GM19452 (cell line): ENCODE measurements around the gene ALDOB.

Source experiments
- ATAC-seq: cut with Tn5 transposase; IDR thresholded peaks from one replicate; pipeline ENCODE4 v1.9.1; 2021; ENCODE audit not compliant: unreplicated experiment

The ALDOB gene

GRCh38 chr9:101435601-101436079 is at the start of gene ALDOB:
ALDOB (minus strand) TSS chr9:101435774; CDS start chr9:101430887, 4,887 bp downstream.
- ATAC-seq, result no peak

DNA sequence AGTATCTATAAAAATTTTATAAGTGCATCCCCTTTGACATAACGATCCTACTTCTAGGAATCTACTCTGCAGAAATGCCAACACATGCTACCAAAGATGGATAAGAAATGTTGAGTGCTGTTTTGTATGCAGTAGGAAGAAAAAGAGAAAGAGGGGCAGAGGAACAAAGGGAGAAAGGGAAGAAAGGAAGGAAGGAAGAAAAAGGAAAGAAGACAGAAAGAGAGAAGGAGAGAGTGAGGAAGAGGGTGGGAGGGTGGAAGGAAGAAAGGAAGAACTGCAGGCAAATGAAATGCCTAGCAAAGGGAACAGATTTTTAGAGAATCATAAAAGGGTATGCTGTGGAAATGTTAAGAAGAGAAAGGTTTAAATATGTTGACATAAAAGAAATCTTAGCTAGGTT is 48.5 kb upstream of the ALDOB start:
- no peak for ATAC-seq

- ATAC-seq, result no peak
These were observed 45.7 kb upstream of the ALDOB start for GRCh38 chr9:101481261-101481660.

DNA sequence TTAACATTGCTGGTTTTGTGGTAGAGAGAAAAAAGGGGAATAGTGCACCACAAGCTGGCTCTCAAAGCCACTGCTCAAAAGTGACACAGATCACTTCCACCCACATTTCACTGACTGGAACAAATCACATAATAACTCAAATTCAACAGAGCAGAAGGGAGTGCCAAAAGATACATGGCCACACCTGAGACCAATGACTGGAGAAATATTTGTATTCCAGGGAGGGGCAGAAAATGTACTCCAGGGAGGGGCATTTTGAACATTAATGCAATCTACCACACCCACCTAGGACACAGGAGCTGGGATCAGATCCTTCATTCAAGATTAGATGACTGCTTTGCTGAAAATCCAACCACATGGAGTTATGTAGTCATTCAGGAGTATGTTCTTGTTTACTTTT is 44.8 kb upstream of the ALDOB start:
- ATAC-seq, result no peak

- no peak for ATAC-seq
These were observed 43.9 kb upstream of the ALDOB start for GRCh38 chr9:101479338-101480030.

GRCh38 chr9:101478906-101479305 is 43.3 kb upstream of the ALDOB start:
- no peak for ATAC-seq

DNA sequence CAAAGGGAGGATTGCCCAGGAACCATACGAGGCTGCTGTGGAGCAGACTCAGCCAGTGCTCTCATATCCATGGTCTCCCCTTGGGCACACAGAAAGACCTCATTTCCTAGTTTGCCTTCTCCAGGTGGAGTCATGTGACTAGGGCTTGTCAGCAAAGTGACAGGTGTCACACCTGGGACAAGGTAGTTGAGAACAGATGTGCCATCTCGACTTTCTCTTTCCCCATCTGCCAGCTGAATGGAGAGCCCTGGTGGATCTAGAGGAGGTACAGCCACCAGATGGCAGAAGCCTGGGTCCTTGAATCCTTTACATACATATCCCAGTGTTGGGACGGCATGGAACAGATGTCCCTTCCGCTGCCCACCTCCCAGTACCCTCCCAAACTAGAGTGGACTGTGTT is 42.9 kb upstream of the ALDOB start:
- no peak for ATAC-seq

DNA sequence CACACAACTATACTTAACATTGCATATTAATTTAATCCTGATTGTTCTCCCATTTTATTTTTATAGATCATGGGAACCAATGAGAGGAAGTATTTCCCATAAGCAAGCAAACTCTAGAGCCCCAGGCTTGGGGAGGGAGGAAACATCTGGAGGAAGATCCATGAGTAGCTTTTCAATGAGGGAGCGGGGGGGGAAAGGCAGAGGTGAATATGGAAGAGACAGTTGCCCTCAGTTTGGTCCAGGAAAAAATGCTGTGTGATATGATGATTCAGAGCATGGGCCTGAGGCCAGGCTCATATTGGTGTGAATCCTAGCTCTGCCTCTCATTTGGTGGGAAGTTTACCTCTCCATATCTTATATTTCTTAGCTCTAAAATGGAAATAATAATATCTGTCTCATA is 42.2 kb upstream of the ALDOB start:
- ATAC-seq, result no peak

DNA sequence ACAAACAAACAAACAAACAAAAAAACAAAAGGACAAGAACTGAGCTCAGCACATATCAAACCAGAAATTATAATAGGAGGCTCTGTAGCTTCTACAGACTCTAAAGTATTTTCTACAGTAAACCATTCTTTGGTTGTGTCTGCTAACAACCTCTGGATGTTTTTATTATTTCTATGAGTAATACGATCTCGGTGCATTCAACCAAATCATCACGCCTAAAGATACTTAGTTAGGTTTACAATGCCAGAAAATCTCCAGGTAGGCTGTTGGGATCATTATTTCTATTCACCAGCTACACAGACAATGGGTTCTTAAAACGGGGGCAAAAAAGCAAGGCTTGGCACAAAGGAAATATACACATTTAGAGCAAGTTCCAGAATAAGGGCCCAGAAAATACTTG is 41.6 kb upstream of the ALDOB start:
- no peak for ATAC-seq

- no peak for ATAC-seq
These were observed 41.1 kb upstream of the ALDOB start for GRCh38 chr9:101476576-101477208.

- no peak for ATAC-seq
These were observed 37.3 kb upstream of the ALDOB start for GRCh38 chr9:101472891-101473290.

DNA sequence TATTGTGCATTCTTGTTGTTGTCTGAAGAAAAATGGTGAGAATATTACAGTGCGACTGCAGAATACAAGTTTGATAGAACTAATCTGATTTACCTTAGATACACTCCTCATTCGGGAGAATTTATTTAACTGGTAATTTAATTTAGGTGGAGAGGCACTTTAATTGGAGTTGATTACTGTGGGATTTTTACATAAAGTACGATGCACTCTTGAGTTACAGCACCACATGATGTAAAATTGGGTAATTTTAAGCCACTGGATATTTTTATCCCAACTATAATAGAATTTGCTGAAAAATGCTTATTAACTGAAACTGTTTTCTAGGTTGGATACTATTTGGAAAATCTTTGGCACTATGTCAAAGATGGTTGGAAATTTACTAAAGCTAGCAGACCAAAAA is 35.4 kb upstream of the ALDOB start:
- ATAC-seq, result no peak

DNA sequence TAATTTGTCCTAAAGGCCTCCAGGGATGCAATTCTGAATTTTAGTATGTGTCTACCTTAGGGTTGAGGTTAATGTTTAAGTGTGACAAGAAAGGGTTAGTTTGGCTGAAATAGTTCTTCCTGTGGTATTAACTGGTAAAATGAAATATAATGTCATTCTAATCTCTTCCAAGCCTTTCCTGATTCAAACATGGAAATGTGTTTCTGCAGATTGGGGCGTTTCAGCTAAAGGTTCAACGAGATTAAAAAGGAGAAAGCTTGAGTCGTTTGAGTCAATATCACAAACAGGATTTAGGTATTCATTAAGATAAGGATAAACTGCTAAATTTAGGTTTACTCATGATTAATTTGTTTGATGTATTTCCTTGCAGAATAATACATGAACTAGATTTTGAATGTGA is 34.4 kb upstream of the ALDOB start:
- ATAC-seq, result no peak

- no peak for ATAC-seq
These were observed 33.5 kb upstream of the ALDOB start for GRCh38 chr9:101469026-101469425.

DNA sequence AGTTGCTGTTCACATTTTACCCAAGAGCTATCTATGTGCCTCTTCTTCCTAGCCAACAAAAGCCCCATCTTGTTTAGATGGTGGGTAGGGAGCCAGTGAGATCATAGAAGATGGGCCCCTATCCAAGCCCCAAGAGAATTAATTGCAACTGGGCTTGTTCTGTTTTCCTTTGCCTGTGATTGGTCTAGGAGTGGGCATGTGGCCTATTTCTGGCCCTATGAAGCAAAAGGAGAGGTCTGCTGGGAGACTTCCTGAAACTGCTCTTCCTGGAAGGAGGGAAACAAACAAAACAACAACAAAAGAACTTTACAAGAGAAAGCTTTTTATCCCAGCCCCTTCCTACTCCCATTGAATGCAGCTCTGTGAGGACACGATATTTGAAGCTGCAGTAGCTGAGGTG is 32.5 kb upstream of the ALDOB start:
- ATAC-seq, result no peak

DNA sequence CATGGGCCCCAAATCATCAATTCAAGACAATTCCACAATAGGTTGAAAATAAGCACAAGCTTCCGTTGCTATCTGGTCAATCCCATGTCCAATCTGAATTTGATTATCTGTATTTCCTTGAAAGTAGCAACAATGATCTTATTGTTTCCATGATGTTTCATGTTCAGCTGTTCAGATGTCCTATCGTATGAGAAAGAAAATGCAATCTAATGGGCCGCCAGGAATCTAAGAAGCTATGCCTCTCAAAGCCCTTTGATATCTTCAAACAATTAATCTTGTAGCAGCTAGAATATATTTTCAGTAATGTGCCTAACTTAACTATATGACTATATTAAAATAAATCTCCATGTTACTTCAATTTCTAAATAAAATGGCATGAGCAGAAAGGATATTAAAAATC is 32.1 kb upstream of the ALDOB start:
- no peak for ATAC-seq

- no peak for ATAC-seq
These were observed 31.3 kb upstream of the ALDOB start for GRCh38 chr9:101466863-101467262.

GRCh38 chr9:101465326-101465915 is 29.8 kb upstream of the ALDOB start:
- no peak for ATAC-seq

GRCh38 chr9:101463397-101463796 is 27.8 kb upstream of the ALDOB start:
- no peak for ATAC-seq

DNA sequence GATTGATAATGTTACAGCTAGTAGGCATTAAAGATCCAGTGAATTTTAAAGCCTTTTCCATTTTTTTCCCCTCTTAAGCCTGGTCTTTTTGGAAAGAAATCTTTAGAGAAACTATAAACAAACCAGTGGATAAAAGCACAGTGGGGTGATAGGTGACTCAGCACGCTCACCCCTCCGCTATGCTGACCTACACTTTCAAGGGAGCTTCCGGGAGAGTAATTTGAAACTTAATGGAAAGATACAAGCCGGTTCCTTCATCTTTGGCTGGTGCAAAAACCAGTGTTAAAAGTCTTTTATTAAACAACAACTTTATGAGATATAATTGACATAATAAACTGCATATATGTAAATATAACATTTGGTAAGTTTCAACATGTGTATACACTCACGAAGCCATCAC is 27.0 kb upstream of the ALDOB start:
- no peak for ATAC-seq

DNA sequence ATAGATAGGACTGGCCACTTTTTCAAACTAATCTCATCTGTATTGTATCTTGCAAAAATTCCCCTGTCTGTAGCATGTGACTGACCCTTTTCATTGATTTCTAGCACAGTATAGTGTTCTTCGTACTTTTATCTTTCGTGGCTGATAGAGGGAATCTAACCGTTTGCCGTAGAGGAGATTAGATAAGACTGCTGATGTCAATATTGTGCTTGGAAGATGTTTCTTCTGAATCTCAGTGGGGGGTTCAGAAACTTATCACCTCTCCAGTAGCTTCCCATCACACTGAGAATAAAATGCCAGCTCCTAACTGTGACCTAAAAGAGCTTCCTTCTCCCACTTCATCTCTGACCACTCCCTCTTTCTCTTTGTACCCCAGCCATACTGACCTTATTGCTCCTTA is 25.4 kb upstream of the ALDOB start:
- ATAC-seq, result no peak

DNA sequence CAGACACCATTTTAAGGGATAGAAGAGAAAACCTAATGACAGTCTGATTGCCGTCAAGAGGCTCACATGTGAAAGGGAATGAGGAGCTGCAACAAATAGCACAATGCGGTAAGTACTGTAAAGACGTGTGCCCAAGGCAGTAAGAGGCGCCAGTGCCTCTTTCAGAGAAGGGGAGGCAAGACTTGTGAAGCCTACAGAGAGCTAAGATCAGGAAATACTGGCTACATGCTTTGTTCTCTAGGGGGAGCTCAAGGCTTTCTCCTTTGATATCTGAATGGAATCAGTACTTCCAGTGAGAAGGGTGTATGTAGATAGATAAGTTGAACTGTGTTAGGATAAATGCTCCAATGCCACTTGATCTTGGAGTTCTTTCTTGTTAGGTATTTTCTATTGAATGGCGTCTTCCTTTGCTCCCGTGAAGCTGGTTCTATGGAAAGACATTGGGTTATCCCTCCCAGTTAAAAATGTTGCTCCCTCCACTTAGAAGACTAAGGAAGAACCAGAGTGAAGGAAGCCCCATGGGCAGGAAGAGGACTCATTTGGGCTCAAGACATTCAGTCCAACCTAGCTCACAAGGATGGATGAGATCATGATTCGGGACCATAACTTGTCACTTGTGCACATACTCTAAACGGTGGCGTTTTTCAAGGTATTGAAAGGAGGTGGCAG is 23.5 kb upstream of the ALDOB start:
- ATAC-seq, result peak; percentile 76
